HG03460 (cell line): ENCODE data around the gene INTS15.

Experiments used
- ATAC-seq: cut with Tn5 transposase; IDR thresholded peaks from one replicate; pipeline ENCODE4 v1.9.1; 2021; ENCODE audit not compliant: unreplicated experiment

Gene INTS15

GRCh38 chr7:6642239-6642839 is 52.5 kb downstream of the INTS15 start:
- ATAC-seq: no peak

GRCh38 chr7:6642861-6643640 is 53.2 kb downstream of the INTS15 start:
- no peak for ATAC-seq

- no peak for ATAC-seq
Observed at GRCh38 chr7:6643915-6644625, 54.2 kb downstream of the INTS15 start.

GRCh38 chr7:6644728-6645127 is 54.9 kb downstream of the INTS15 start:
- no peak for ATAC-seq

GRCh38 chr7:6646465-6646864 is 56.6 kb downstream of the INTS15 start:
- no peak for ATAC-seq

GRCh38 chr7:6647080-6647479 is 57.3 kb downstream of the INTS15 start:
- ATAC-seq: no peak

GRCh38 chr7:6647541-6647940 is 57.7 kb downstream of the INTS15 start:
- ATAC-seq: no peak

- ATAC-seq: no peak
Observed at GRCh38 chr7:6648066-6648814, 58.4 kb downstream of the INTS15 start.

GRCh38 chr7:6648815-6649104 is 58.9 kb downstream of the INTS15 start:
- no peak for ATAC-seq

- ATAC-seq: no peak
Observed at GRCh38 chr7:6649241-6649961, 59.6 kb downstream of the INTS15 start.

GRCh38 chr7:6650086-6650485 is 60.3 kb downstream of the INTS15 start:
- no peak for ATAC-seq

- no peak for ATAC-seq
Observed at GRCh38 chr7:6650521-6651011, 60.7 kb downstream of the INTS15 start.

- ATAC-seq: no peak
Observed at GRCh38 chr7:6651851-6652445, 62.1 kb downstream of the INTS15 start.

- ATAC-seq: no peak
Observed at GRCh38 chr7:6652446-6653011, 62.7 kb downstream of the INTS15 start.

GRCh38 chr7:6653071-6654003 is 63.5 kb downstream of the INTS15 start:
- ATAC-seq: no peak

- ATAC-seq: no peak
Observed at GRCh38 chr7:6654113-6654841, 64.5 kb downstream of the INTS15 start.

GRCh38 chr7:6654842-6655610 is 65.2 kb downstream of the INTS15 start:
- ATAC-seq: no peak
